ENCODE measurements around the gene UNK.

Gene UNK

DNA sequence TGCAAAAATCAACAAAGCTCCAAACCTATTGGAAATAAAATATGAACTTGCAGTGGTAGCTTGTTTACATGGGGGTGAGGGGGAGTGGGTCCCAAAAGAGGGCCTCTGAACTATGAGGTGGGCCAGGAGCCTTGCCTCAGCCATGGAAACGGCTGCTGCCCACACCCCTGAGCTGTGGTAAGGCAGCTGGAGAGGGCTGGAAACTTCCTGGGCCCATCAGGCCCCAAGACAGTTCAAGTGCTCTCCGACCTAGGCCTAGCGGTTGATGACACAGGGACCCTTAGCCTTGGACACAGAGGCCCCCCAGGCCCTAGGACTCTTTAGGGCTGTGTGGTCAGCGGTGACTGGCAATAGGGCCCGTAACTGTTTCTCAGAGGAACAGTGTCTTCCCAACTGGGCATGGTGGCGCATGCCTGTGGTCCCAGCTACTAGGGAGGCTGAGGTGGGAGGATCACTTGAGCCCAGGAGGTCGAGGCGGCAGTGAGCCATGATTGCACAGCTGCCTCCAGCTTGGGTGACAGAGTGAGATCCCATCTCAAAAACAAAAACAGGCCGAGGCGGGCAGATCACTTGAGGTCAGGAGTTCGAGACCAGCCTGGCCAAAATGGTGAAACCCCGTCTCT, 41.3 kb downstream of the UNK start:
- Histone ChIP-seq H3K27me3 (ENCODE audit: control insufficient read depth in 2 of 2, insufficient read depth in 2 of 2, low read length in 2 of 2) (no peaks in the 10 kb centered on the region), H3K9ac (ENCODE audit: low read depth in 1 of 2, low read length in 2 of 2) (no peak overlapping the region), H3K4me1 (ENCODE audit: control insufficient read depth in 2 of 2, insufficient read depth in 2 of 2, low read length in 2 of 2) (peaks cover 4 to 11% of the 10 kb centered on the region in 2 donors), H3K9me3 (ENCODE audit: control insufficient read depth in 2 of 2, low read length in 2 of 2) (no peaks in the 10 kb centered on the region), H3K27ac (ENCODE audit: low read depth in 2 of 2, low read length in 2 of 2) (no peak overlapping the region), H3K4me3 (ENCODE audit: low read length in 2 of 2) (no peak overlapping the region), H3K36me3 (ENCODE audit: control insufficient read depth in 2 of 2, insufficient read depth in 2 of 2, low read length in 2 of 2) (peaks cover 21 to 41% of the 10 kb centered on the region in 2 donors)

GRCh38 chr17:75826561-75827307, 42.1 kb downstream of the UNK start:
- Histone ChIP-seq H3K9me3 (ENCODE audit: control insufficient read depth in 2 of 2, low read length in 2 of 2) (no peaks in the 10 kb centered on the region), H3K9ac (ENCODE audit: low read depth in 1 of 2, low read length in 2 of 2) (no peak overlapping the region), H3K27ac (ENCODE audit: low read depth in 2 of 2, low read length in 2 of 2) (peak overlapping the region in 1 of 2 donors; percentile 24), H3K36me3 (ENCODE audit: control insufficient read depth in 2 of 2, insufficient read depth in 2 of 2, low read length in 2 of 2) (peaks cover 14 to 33% of the 10 kb centered on the region in 2 donors), H3K27me3 (ENCODE audit: control insufficient read depth in 2 of 2, insufficient read depth in 2 of 2, low read length in 2 of 2) (no peaks in the 10 kb centered on the region), H3K4me3 (ENCODE audit: low read length in 2 of 2) (no peak overlapping the region), H3K4me1 (ENCODE audit: control insufficient read depth in 2 of 2, insufficient read depth in 2 of 2, low read length in 2 of 2) (peaks cover 7 to 14% of the 10 kb centered on the region in 2 donors)

- peak overlapping the region; percentile 20 to 50 for H3K4me3 ChIP-seq (ENCODE audit: low read length in 2 of 2)
- H3K4me1 ChIP-seq (ENCODE audit: control insufficient read depth in 2 of 2, insufficient read depth in 2 of 2, low read length in 2 of 2): peaks cover 9 to 10% of the 10 kb centered on the region in 2 donors
- H3K36me3 ChIP-seq (ENCODE audit: control insufficient read depth in 2 of 2, insufficient read depth in 2 of 2, low read length in 2 of 2): peaks cover 14 to 28% of the 10 kb centered on the region in 2 donors
- no peaks in the 10 kb centered on the region for H3K27me3 ChIP-seq (ENCODE audit: control insufficient read depth in 2 of 2, insufficient read depth in 2 of 2, low read length in 2 of 2)
- peak overlapping the region in 1 of 2 donors; percentile 24 for H3K27ac ChIP-seq (ENCODE audit: low read depth in 2 of 2, low read length in 2 of 2)
- no peak overlapping the region for H3K9ac ChIP-seq (ENCODE audit: low read depth in 1 of 2, low read length in 2 of 2)
- no peaks in the 10 kb centered on the region for H3K9me3 ChIP-seq (ENCODE audit: control insufficient read depth in 2 of 2, low read length in 2 of 2)
These were observed 42.9 kb downstream of the UNK start for GRCh38 chr17:75827308-75828075.

DNA sequence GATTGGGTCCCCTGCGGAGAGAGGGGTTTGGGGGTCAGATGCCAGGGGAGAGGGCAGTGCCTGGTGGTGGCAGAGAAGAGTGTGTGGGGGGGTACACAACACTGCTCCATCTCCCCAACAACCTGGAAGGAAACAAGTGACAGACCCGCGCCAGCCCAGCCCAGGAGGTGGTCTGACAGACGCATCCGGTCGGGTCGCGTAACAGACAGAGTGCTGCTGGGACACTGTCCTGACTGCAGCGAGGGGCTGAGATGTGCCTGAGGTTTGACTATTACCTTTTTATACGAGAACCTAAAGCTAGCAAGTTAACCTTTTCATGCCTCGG, 43.4 kb downstream of the UNK start:
- no peaks in the 10 kb centered on the region for H3K9me3 ChIP-seq (ENCODE audit: control insufficient read depth in 2 of 2, low read length in 2 of 2)
- no peak overlapping the region for H3K9ac ChIP-seq (ENCODE audit: low read depth in 1 of 2, low read length in 2 of 2)
- peak overlapping the region in 1 of 2 donors; percentile 24 for H3K27ac ChIP-seq (ENCODE audit: low read depth in 2 of 2, low read length in 2 of 2)
- peaks cover 11 to 28% of the 10 kb centered on the region in 2 donors for H3K36me3 ChIP-seq (ENCODE audit: control insufficient read depth in 2 of 2, insufficient read depth in 2 of 2, low read length in 2 of 2)
- H3K27me3 ChIP-seq (ENCODE audit: control insufficient read depth in 2 of 2, insufficient read depth in 2 of 2, low read length in 2 of 2): no peaks in the 10 kb centered on the region
- peaks cover 10% of the 10 kb centered on the region in 2 donors for H3K4me1 ChIP-seq (ENCODE audit: control insufficient read depth in 2 of 2, insufficient read depth in 2 of 2, low read length in 2 of 2)
- H3K4me3 ChIP-seq (ENCODE audit: low read length in 2 of 2): peak overlapping the region in 1 of 2 donors; percentile 50

DNA sequence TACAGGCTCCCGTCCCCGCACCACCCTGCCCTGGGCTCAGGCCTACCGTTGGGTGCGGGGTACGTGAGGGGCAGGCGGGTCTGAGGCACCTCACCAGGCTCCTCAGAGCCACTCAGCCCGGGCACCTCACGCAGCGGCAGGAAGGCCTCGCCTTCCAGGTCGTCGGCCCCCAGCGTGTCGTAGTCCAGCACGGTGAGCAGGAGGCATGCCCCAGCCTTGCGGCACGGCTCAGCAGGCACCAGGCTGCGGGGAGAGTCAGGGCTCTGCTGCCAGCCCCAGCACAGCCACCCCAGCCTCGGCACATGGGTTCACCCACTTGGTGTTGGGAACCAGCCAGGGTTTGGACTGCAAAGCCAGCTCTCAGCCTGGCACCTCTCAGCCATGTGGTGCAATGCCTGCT, 44.1 kb downstream of the UNK start:
- Histone ChIP-seq H3K27ac (ENCODE audit: low read depth in 2 of 2, low read length in 2 of 2) (no peak overlapping the region), H3K4me3 (ENCODE audit: low read length in 2 of 2) (no peak overlapping the region), H3K4me1 (ENCODE audit: control insufficient read depth in 2 of 2, insufficient read depth in 2 of 2, low read length in 2 of 2) (peaks cover 10 to 17% of the 10 kb centered on the region in 2 donors), H3K9me3 (ENCODE audit: control insufficient read depth in 2 of 2, low read length in 2 of 2) (no peaks in the 10 kb centered on the region), H3K9ac (ENCODE audit: low read depth in 1 of 2, low read length in 2 of 2) (no peak overlapping the region), H3K27me3 (ENCODE audit: control insufficient read depth in 2 of 2, insufficient read depth in 2 of 2, low read length in 2 of 2) (no peaks in the 10 kb centered on the region), H3K36me3 (ENCODE audit: control insufficient read depth in 2 of 2, insufficient read depth in 2 of 2, low read length in 2 of 2) (peaks cover 6 to 29% of the 10 kb centered on the region in 2 donors)

GRCh38 chr17:75829747-75830146, 45.1 kb downstream of the UNK start:
- Histone ChIP-seq H3K27ac (ENCODE audit: low read depth in 2 of 2, low read length in 2 of 2) (no peak overlapping the region), H3K4me3 (ENCODE audit: low read length in 2 of 2) (no peak overlapping the region), H3K9me3 (ENCODE audit: control insufficient read depth in 2 of 2, low read length in 2 of 2) (no peaks in the 10 kb centered on the region), H3K36me3 (ENCODE audit: control insufficient read depth in 2 of 2, insufficient read depth in 2 of 2, low read length in 2 of 2) (peaks cover 6 to 26% of the 10 kb centered on the region in 2 donors), H3K27me3 (ENCODE audit: control insufficient read depth in 2 of 2, insufficient read depth in 2 of 2, low read length in 2 of 2) (no peaks in the 10 kb centered on the region), H3K4me1 (ENCODE audit: control insufficient read depth in 2 of 2, insufficient read depth in 2 of 2, low read length in 2 of 2) (peaks cover 14 to 20% of the 10 kb centered on the region in 2 donors), H3K9ac (ENCODE audit: low read depth in 1 of 2, low read length in 2 of 2) (peak overlapping the region in 1 of 2 donors; percentile 57)

- H3K4me3 ChIP-seq (ENCODE audit: low read length in 2 of 2): peak overlapping the region; percentile 13 to 57
- peak overlapping the region; percentile 32 to 57 for H3K9ac ChIP-seq (ENCODE audit: low read depth in 1 of 2, low read length in 2 of 2)
- peaks cover 6 to 25% of the 10 kb centered on the region in 2 donors for H3K36me3 ChIP-seq (ENCODE audit: control insufficient read depth in 2 of 2, insufficient read depth in 2 of 2, low read length in 2 of 2)
- no peaks in the 10 kb centered on the region for H3K27me3 ChIP-seq (ENCODE audit: control insufficient read depth in 2 of 2, insufficient read depth in 2 of 2, low read length in 2 of 2)
- H3K9me3 ChIP-seq (ENCODE audit: control insufficient read depth in 2 of 2, low read length in 2 of 2): no peaks in the 10 kb centered on the region
- H3K4me1 ChIP-seq (ENCODE audit: control insufficient read depth in 2 of 2, insufficient read depth in 2 of 2, low read length in 2 of 2): peaks cover 14 to 20% of the 10 kb centered on the region in 2 donors
- H3K27ac ChIP-seq (ENCODE audit: low read depth in 2 of 2, low read length in 2 of 2): peak overlapping the region; percentile 1 to 43
These were observed 45.8 kb downstream of the UNK start for GRCh38 chr17:75830164-75831031.

DNA sequence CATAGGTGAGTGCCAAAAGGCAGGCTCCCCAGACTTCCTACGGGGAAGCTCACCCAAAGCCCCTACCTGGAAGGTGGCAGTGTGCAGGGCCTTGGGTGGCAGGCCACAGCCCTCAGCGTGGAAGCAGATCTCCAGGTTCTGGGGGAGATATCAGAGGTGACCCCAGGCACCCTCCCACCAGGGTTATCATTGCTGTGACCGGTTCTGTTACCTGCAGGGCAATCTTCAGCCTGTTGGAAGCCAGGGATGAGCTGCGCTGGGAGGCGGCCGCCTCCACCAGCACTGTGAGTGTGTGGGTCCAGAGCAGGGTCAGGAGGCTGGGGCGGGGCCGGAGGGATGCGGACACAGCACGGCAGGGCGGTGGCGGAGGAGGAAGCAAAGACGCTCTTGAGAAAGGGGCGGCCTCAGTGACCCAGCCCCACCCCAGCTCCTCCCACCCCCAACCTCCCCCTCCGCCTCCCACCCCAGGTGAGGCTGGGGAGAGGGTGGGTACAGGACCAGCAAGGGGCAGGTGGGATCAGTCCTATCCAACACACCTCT, 46.5 kb downstream of the UNK start:
- H3K27me3 ChIP-seq (ENCODE audit: control insufficient read depth in 2 of 2, insufficient read depth in 2 of 2, low read length in 2 of 2): no peaks in the 10 kb centered on the region
- H3K36me3 ChIP-seq (ENCODE audit: control insufficient read depth in 2 of 2, insufficient read depth in 2 of 2, low read length in 2 of 2): peaks cover 6 to 26% of the 10 kb centered on the region in 2 donors
- peaks cover 14 to 20% of the 10 kb centered on the region in 2 donors for H3K4me1 ChIP-seq (ENCODE audit: control insufficient read depth in 2 of 2, insufficient read depth in 2 of 2, low read length in 2 of 2)
- peak overlapping the region; percentile 1 to 43 for H3K27ac ChIP-seq (ENCODE audit: low read depth in 2 of 2, low read length in 2 of 2)
- peak overlapping the region in 1 of 2 donors; percentile 13 for H3K4me3 ChIP-seq (ENCODE audit: low read length in 2 of 2)
- no peaks in the 10 kb centered on the region for H3K9me3 ChIP-seq (ENCODE audit: control insufficient read depth in 2 of 2, low read length in 2 of 2)
- H3K9ac ChIP-seq (ENCODE audit: low read depth in 1 of 2, low read length in 2 of 2): peak overlapping the region in 1 of 2 donors; percentile 57

GRCh38 chr17:75832164-75832651, 47.6 kb downstream of the UNK start:
- Histone ChIP-seq H3K4me1 (ENCODE audit: control insufficient read depth in 2 of 2, insufficient read depth in 2 of 2, low read length in 2 of 2) (peaks cover 14 to 20% of the 10 kb centered on the region in 2 donors), H3K9me3 (ENCODE audit: control insufficient read depth in 2 of 2, low read length in 2 of 2) (no peaks in the 10 kb centered on the region), H3K4me3 (ENCODE audit: low read length in 2 of 2) (no peak overlapping the region), H3K36me3 (ENCODE audit: control insufficient read depth in 2 of 2, insufficient read depth in 2 of 2, low read length in 2 of 2) (peaks cover 2 to 29% of the 10 kb centered on the region in 2 donors), H3K9ac (ENCODE audit: low read depth in 1 of 2, low read length in 2 of 2) (no peak overlapping the region), H3K27me3 (ENCODE audit: control insufficient read depth in 2 of 2, insufficient read depth in 2 of 2, low read length in 2 of 2) (no peaks in the 10 kb centered on the region), H3K27ac (ENCODE audit: low read depth in 2 of 2, low read length in 2 of 2) (peak overlapping the region; percentile 53 to 59)
